Stimulated activated CD8-positive, alpha-beta memory T cell treated with anti-CD3 and anti-CD28 coated beads, Interleukin-12 subunit alpha, Interleukin-12 subunit beta, amount 100 ng/mL, for 4 hours (primary cell): ENCODE measurements around the gene MACROD2.
"Not testable (repeated sequence)": the region's sequence is repeated elsewhere in the genome, so short reads cannot be mapped to it uniquely, and the experiment has no call there.

Source experiments
- DNase-seq: peaks from one replicate; pipeline ENCODE4 v3.0.0-alpha.2; 2020; ENCODE audit warnings: low read depth

The MACROD2 gene

DNA sequence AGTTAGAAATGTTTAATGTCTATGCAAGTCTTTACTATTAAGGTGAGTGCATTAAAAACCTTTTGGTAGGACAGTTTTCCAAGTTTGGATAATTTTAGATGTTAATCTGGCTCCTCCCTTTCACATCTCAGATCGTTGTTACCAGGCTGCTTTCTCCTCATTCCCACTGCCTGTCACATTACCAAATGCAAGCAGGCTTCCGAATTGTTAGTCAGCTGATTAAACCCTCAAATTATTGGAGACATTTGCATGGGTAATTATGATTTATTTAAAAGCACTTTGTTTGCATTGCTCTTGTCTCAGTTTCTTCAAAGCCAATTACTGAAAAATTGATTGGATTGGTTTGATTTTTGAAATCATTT, 1761.4 kb downstream of the MACROD2 start:
- DNase-seq, result no peak

- DNase-seq, result no peak
These were observed 1764.3 kb downstream of the MACROD2 start for GRCh38 chr20:15759594-15759993.

- DNase-seq, result no peak
These were observed 1764.8 kb downstream of the MACROD2 start for GRCh38 chr20:15760001-15760621.

GRCh38 chr20:15763366-15763765, 1768.0 kb downstream of the MACROD2 start:
- DNase-seq, result no peak

- DNase-seq, result no peak
These were observed 1772.3 kb downstream of the MACROD2 start for GRCh38 chr20:15767586-15767985.

DNA sequence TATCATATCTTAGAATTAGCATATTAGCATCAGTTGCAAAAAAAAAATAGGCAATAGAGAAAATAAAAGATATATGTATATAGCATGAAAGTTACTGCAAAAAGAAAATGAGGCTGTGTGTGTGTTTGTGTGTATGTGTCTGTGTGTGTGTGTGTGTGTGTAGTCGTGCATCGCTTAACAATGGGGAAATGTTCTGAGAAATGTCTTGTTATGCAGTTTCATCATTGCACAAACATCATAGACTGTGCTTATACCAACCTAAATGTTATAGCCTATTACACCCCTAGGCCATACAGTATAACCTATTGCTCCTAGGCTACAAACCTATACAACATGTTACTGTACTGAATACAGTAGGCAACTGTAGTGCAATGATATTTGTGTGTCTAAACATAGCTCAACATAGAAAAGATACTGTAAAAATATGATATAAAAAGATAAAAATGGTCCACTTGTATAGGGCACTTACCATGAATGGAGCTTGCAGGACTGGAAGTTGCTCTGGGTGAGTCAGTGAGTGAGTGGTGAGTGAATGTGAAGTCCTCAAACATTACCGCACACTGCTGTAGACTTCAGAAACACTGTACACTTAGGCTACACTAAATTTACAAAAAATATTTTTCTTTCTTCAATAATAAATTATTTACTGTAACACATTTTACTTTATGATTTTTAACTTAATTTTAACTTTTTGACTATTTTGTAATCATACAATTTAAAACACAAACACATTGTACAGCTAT, 1772.9 kb downstream of the MACROD2 start:
- no peak for DNase-seq

DNA sequence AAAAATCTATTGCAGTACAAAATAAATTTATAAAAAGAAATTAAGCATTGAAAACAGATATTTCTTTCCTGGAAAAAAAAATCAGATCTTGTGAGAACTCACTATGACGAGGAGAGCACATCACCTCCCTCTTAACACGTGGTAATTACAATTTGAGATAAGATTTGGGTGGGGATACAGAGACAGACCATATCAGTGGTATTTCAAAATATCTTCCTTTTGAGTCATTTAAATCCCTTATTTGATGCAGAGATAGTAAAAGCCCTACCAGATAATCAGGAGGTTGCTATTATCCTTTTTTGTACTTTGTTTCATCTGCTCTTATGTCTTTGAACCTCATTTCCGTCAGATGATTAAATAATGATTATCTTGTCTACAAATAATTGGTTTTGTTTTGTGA, 1777.5 kb downstream of the MACROD2 start:
- no peak for DNase-seq

GRCh38 chr20:15774926-15775325, 1779.6 kb downstream of the MACROD2 start:
- no peak for DNase-seq

- no peak for DNase-seq
These were observed 1781.6 kb downstream of the MACROD2 start for GRCh38 chr20:15776770-15777466.

DNA sequence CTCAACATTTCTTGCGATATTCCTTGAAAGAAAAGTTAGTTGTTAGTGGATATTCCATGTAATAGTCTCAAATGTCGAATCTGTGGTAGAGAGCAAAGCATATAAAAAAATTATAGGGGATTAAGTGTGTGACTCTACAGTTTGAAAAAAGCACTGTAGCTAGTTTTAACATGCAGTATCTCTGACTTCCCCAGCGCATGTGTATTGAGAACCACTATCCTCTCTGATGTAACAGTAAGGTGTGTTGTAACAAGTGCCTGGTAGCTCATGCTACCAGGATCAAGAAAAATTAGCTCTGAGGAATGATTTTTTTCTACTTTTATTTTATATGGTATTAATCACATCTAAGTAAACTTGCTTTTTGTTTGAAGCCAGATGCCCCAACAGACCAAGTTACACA, 1788.7 kb downstream of the MACROD2 start:
- no peak for DNase-seq

GRCh38 chr20:15789079-15789478, 1793.8 kb downstream of the MACROD2 start:
- no peak for DNase-seq

- no peak for DNase-seq
These were observed 1797.5 kb downstream of the MACROD2 start for GRCh38 chr20:15792855-15793254.

GRCh38 chr20:15794409-15794808, 1799.1 kb downstream of the MACROD2 start:
- DNase-seq, result no peak

- DNase-seq, result no peak
These were observed 1800.1 kb downstream of the MACROD2 start for GRCh38 chr20:15795305-15796019.

GRCh38 chr20:15799871-15800270, 1804.6 kb downstream of the MACROD2 start:
- no peak for DNase-seq

GRCh38 chr20:15802020-15802419, 1806.7 kb downstream of the MACROD2 start:
- DNase-seq, result no peak

- no peak for DNase-seq
These were observed 1809.8 kb downstream of the MACROD2 start for GRCh38 chr20:15805154-15805553.

GRCh38 chr20:15806105-15806504, 1810.8 kb downstream of the MACROD2 start:
- no peak for DNase-seq

DNA sequence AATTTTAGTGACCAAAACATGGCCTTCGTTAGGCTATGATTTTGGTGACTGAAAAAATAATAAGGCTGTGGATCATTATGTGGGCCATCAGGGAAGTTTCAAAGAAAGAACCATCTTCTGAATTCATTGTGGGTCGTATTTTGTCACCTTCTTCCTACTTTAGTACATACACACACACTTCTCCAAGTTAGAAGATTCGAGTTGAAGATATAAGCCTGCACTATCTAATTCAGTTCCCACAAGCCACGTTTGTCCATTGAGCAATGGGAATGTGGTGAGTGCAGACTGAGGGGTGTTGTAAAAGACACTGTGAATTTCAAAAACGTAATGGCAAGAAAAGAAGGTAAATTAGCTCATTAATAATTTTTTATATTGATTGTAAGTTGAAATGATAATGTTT, 1812.0 kb downstream of the MACROD2 start:
- DNase-seq, result no peak

- DNase-seq, result not testable (repeated sequence)
These were observed 1812.5 kb downstream of the MACROD2 start for GRCh38 chr20:15807771-15808170.

GRCh38 chr20:15811951-15812350, 1816.6 kb downstream of the MACROD2 start:
- DNase-seq, result no peak

- DNase-seq, result no peak
These were observed 1817.4 kb downstream of the MACROD2 start for GRCh38 chr20:15812696-15813095.

- no peak for DNase-seq
These were observed 1819.0 kb downstream of the MACROD2 start for GRCh38 chr20:15814360-15814759.
